ENCODE data around the gene LUZP1.

The LUZP1 gene

DNA sequence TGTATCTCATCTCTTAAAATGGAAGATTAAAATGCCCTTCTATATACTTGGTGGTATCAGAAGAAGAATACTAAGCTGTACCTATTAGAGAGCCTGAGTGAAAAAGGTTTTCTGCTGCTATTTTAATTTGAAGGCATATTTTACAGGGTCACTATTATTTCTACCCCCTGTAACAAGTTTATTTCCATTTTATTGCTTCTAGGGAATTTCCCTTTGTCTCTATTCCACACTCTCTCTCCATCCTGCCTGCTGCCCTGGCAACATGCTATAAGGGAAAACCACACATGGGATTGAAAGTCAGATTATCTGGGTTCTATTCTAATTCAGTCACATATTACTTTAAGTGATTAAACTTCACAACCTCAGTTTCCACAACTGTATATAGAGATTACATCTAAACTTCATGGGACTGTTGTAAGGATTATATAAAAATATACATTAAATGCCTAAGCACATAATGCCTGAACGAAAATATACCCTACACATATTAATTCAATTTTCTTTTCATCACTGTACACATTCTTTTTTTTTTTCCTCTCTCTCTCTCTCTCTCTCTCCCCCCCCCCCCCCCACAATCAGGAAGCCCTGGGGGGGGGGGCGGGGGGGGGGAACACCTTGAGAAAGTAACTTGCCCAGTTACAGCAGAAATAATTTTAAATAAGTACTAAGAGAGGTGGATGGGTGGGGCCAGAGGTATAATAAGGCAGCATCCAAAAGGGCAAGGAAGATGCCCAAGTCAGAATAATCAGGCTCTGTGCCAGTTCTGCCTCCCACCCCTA, 51.5 kb downstream of the LUZP1 start:
- DNase-seq (ENCODE audit: low spot score), result no peak

- no peak for DNase-seq (ENCODE audit: low spot score)
Measured at GRCh38 chr1:23116216-23116836, 52.3 kb downstream of the LUZP1 start.

DNA sequence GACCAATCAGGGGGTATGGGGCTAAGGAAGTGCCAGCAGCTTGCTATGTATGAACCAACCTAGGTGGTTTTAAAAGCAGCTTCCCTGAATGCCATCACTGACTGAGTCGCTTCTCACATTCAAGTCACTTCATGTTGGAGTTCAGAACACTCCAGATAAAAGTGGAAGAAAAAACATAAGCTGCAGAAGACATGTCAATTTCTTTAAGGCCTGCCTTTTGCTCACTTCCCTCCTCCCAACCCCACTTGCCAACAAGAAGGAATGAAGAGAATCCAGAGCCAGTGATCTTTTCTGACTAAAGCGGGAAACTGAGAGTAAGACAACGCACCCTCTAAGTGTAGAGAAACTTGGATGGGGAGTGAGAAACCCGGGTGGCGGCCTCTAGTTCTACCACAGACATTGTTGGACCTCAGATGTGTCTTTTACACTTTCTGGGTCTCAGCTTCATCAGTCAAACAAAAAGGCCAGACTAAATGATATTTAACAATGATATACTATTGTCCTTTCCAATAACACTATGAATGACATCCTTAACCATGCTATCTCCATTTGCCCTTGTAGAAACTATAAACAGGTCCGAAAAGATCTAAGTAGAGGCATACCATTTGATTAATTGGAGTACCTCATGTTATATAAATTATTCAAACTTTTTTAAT, 54.1 kb downstream of the LUZP1 start:
- DNase-seq (ENCODE audit: low spot score), result peak; percentile 14

DNA sequence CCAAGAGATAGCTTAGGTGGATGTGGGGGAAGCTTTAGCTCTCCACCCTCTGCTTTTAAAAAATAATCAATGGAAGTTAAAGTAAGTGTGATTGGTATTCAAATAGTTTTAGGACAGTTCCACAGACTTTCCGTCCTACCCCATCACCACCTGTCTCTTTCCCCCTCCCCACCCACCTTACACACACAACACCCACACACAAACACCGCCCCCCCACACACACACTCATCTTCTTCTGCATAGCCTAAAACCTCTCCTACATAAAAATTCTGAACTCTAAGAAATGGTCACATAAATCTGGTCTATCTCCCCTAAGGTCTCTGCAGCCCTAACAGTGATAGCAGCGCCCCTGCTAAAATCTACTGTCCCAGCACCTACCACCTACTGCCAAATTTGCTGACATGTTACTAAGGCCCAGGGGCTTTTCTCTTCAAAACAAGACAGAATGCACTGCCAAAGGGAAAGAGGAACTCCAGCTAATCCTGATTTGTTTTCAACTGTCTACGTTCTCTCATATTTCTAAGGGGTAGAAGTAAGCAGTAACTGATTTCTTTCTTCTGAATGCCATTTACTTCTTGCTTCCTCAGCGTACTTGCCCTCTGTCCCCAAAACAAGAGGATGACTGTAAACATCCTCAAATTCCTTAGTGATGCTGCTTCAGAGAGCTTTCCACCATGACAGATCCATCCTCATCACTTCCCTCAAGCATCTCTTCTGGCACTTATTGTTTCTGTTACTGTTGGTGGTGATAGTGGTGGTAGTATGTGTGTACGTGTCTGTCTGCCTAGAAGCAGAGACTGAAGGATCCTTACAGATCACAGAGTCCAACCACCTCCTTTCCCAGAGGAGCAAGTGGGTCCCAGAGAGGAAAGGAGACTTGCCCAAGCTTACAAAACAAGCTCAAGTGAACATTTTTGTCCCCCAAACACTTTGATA, 56.8 kb downstream of the LUZP1 start:
- no peak for DNase-seq (ENCODE audit: low spot score)

DNA sequence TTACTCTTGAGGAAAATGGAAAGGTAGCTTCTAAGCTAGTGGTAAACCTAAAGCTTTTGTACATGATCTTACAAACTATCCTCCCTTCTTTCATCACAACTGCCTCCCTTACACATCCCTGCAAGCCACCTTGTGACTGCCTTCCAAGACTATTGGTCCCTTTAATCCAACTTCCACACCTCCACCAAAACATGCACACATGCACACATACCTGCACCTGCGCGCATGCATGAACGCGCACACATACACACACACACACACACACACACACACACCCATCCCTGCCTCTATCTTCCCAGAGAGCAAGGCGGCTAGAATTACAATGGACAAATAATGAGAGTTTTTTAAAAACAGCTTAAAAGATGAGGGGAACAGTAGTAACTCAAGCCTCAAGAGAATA, 58.3 kb downstream of the LUZP1 start:
- no peak for DNase-seq (ENCODE audit: low spot score)

DNA sequence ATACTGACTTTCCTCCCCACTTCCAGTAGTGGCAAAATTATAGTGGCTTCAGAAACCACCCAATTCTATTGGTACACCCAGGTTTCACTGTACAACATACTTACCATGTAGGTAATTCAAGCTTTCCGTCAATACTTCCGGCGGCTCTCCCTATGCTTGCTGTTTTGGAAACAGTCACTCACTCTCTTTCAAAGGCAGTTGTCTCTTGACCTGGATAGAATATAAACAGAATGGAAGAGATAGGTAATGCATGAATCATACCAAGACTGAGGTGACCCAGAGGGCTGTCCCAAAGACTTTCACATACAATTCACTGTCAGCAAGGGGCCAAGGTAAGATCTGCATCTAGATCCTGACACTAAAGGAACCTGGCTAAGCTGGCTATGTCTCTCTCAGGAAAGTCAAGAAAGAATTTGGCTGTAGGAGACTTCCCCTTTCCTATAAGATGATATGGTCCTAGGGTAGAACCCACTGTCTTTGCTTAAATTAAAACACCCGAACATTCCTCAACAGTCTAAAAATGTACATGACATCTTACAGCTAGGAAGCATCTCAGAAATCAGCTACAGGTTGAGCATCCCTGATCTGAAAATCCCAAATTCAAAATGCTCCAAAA, 59.6 kb downstream of the LUZP1 start:
- no peak for DNase-seq (ENCODE audit: low spot score)

GRCh38 chr1:23103001-23103889, 65.4 kb downstream of the LUZP1 start:
- peak; percentile 57 for DNase-seq (ENCODE audit: low spot score)

- DNase-seq (ENCODE audit: low spot score), result no peak
Measured at GRCh38 chr1:23102289-23102688, 66.4 kb downstream of the LUZP1 start.

GRCh38 chr1:23101887-23102286, 66.8 kb downstream of the LUZP1 start:
- DNase-seq (ENCODE audit: low spot score), result no peak

- no peak for DNase-seq (ENCODE audit: low spot score)
Measured at GRCh38 chr1:23101101-23101827, 67.4 kb downstream of the LUZP1 start.

DNA sequence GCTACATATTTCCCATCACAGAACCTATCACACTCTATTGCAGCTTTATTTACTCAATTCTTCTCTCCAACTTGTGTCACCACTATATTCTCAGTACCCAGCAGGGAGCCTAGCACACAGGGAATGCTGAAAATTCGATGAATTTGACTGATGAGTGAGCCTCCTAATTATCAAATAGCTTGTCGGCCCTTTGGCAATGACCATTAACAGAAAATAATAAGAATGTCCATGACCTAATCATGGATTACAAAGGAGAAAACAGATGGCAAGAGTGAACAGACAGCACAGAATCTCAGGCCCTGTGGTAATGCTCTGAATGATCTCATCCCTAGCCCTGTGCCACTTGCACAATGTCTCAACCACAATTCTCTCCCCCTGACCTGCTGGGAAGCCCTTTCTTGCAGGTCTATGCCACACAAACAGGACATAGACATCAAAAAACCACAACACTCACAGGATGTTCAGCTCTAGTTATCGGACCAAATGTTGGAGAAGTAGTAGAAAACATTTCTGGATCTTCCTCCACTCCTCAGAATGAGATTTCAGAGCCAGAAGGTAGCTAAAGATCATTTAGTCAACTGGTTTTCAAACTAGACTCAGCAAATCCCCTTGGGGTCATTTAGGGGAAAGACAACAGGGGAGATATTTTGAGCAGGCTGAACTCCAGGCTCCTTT, 68.4 kb downstream of the LUZP1 start:
- DNase-seq (ENCODE audit: low spot score), result peak; percentile 59

DNA sequence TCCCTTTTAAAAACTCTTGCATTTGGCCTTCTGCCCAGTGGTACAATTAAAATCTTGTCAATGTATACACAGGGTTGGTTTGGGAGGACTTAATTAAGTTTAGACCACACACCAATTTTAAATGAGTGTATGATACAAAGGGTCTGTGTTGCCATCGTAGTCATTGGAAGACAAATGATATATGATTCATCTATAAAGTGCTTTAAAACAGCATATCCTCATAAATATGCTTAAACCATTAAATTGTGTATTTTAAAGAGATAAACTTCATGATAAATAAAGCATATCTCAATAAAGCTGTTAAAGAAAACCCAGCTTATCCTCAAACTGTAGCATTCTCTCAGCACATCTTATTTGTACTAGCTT, 69.5 kb downstream of the LUZP1 start:
- DNase-seq (ENCODE audit: low spot score), result no peak

DNA sequence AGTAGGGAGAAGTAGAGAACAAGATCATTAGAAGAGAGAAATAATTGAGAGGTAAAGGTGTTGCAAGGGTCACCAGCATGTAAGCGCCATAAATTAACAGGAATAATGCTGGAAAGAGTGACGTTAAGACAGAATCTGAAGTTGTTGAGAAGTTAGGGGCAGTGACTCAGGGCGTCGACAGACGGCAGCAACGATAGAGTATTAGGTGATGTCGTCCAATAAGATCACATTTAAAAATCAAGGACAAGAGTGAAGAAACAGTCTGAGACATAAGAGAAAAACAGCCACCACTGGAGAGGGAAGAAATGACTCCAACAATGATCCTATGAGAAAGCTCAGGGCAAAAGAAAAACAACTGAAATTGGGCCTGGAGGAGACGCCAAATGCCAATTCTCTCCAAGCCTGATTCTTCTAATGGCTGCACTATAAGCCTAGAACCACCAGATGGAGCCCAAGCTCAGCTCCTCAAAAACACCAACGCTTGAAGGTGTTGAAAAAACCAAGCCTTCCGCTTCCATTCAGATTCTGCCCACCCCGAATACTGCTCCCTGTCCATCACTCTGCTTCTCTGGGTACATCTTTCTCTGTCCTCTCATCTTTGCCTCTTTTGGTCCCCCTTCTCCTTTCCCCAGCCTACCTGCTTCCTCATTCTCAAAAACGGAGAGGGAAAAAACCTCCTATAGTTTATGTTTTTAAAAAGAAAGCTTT, 70.0 kb downstream of the LUZP1 start:
- DNase-seq (ENCODE audit: low spot score), result peak; percentile 67

GRCh38 chr1:23097316-23097715, 71.3 kb downstream of the LUZP1 start:
- no peak for DNase-seq (ENCODE audit: low spot score)

DNA sequence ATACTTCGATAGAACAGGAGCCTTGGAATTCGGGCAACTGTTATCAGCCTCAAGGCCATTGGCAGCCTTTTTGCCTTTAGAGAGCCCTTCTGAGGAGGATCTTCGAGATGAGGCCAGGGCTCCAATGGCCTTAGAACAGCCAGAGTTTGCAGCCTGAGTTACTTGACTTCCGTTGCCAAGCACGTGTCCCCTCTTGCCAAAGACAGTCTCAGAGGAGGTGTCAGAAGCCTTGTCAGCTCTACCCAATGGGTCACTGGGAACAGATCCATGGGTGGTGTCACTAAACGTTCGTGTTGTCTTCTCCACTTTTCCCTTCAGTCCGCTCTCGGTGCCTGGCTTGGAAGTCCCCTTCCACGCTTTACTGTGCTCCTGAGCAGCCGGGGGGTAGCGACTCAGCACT, 76.2 kb downstream of the LUZP1 start:
- DNase-seq (ENCODE audit: low spot score), result no peak

DNA sequence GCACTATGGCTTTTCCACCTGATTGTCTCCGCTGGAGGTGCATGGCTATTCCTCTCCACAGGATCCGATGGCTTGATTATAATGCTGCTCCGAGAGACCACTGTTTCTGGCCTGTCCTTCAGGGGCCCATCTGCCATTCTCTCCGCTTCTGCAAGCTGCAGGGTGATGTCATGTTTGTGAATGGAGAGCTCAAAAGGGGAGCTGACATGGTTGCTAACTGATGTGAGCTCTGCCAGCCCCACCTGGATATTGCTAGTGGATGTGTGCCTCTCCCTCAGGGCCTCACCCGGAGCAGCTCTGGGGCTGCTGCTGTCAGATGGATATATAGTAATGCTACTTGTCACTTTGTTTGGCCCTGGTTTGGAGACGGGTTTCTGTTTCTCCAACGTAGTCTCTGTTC, 77.1 kb downstream of the LUZP1 start:
- DNase-seq (ENCODE audit: low spot score), result no peak

DNA sequence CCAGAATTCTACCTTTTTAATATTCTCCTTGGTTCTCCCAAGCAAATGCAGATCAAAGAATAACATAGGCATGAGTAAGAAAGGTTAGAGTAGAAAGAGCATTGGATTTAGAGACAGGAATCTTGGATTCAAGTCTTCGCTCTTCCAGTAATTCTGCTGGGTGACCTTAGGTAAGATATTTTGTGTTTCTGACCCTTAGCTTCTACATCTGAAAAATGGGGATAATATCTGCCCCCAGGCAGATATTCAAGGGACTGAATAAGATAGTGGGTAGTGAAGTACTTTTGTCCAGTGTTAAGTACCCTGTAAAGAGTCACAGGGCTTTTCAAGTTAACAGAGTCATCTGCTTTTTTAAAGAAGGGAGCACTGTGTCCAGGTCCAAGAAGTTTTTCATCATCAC, 78.6 kb downstream of the LUZP1 start:
- DNase-seq (ENCODE audit: low spot score), result no peak

DNA sequence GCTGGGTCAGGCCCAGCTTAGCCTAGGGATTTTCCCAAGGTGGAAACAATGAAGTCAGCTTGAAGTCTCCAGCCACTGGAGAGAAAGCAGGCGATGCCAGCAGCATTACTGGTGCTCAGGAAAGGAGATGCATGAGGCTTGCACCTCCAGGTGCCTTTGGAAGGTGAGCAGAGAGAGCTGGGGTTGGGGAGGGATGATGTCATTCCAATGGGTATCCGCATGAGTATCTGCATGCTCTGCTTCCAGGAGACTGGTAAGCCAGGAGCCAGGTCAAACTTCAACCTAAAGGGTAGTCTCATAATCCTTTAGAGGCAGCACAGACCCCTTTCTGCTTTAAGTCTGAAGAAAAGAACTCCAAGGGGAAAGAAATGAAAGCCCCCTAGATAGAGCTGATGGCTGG, 80.6 kb downstream of the LUZP1 start:
- DNase-seq (ENCODE audit: low spot score), result no peak

GRCh38 chr1:23085696-23086095, 83.0 kb downstream of the LUZP1 start:
- no peak for DNase-seq (ENCODE audit: low spot score)
